Measurements from ENCODE around the gene FERMT3.
A peak's percentile ranks its signal among the peaks of the same experiment; 100 is the strongest.
"Not testable (repeated sequence)": the region's sequence is repeated elsewhere in the genome, so short reads cannot be mapped to it uniquely, and the experiment has no call there.

The FERMT3 gene

GRCh38 chr11:64206457-64207255, at the start of gene FERMT3:
TSS of gene FERMT3 (plus strand) at chr11:64206721. CDS start at chr11:64207365, 644 bp downstream.
- peak; percentile 38 to 73 (median 68) for DNase-seq

GRCh38 chr11:64157631-64158394, 48.7 kb upstream of the FERMT3 start:
- DNase-seq: no peak

GRCh38 chr11:64161037-64161436, 45.5 kb upstream of the FERMT3 start:
- no peak for DNase-seq

GRCh38 chr11:64162769-64163168, 43.8 kb upstream of the FERMT3 start:
- DNase-seq: not testable (repeated sequence)

- no peak for DNase-seq
These were observed 42.6 kb upstream of the FERMT3 start for GRCh38 chr11:64163951-64164350.

- DNase-seq: no peak
These were observed 41.9 kb upstream of the FERMT3 start for GRCh38 chr11:64164392-64165312.

GRCh38 chr11:64165481-64165841, 41.1 kb upstream of the FERMT3 start:
- no peak for DNase-seq

GRCh38 chr11:64165842-64166635, 40.5 kb upstream of the FERMT3 start, which contains the start of gene MACROD1:
TSS of gene MACROD1 (minus strand) at chr11:64166113. CDS start at chr11:64165994, 119 bp downstream.
- peak; percentile 47 to 72 (median 66) for DNase-seq

GRCh38 chr11:64170419-64170818, 36.1 kb upstream of the FERMT3 start:
- DNase-seq: no peak

- DNase-seq: no peak
These were observed 32.7 kb upstream of the FERMT3 start for GRCh38 chr11:64173616-64174355.

- no peak for DNase-seq
These were observed 29.8 kb upstream of the FERMT3 start for GRCh38 chr11:64176751-64177150.

- no peak for DNase-seq
These were observed 28.3 kb upstream of the FERMT3 start for GRCh38 chr11:64178203-64178602.

- no peak for DNase-seq
These were observed 27.4 kb upstream of the FERMT3 start for GRCh38 chr11:64178951-64179639.

GRCh38 chr11:64180891-64181290, 25.6 kb upstream of the FERMT3 start:
- no peak for DNase-seq

GRCh38 chr11:64181506-64182411, 24.8 kb upstream of the FERMT3 start:
- DNase-seq: no peak

GRCh38 chr11:64183890-64184289, 22.6 kb upstream of the FERMT3 start:
- DNase-seq: no peak

GRCh38 chr11:64185175-64185692, 21.3 kb upstream of the FERMT3 start:
- peak in 1 of 6 experiments; percentile 66 for DNase-seq

- peak; percentile 97 to 100 (median 99) for DNase-seq
These were observed 20.6 kb upstream of the FERMT3 start, which contains the start of gene STIP1 for GRCh38 chr11:64185693-64186491. TSS of gene STIP1 (plus strand) at chr11:64186171. CDS start at chr11:64186262, 91 bp downstream.
